ENCODE data around the gene SNRNP200.

- no peak; the same call in 1 of the 2 replicates for TF ChIP-seq POLR2AphosphoS5 (IDR thresholded peaks at IDR 0.05; ENCODE audit: low read depth, low read length)
- TF ChIP-seq POLR2A (IDR thresholded peaks at IDR 0.05; ENCODE audit: low read depth, low read length), result no peak
- TF ChIP-seq POU2F2 (IDR thresholded peaks at IDR 0.05; ENCODE audit: low read depth, low read length), result no peak
These were observed 28.4 kb downstream of the SNRNP200 start for GRCh38 chr2:96276787-96277499.

All from GM12891 (cell line).